SIG-M5 treated with dmso at 0.1 percent for 504 hours (cell line): ENCODE data around the gene COL20A1.

Source experiments
- DNase-seq: peaks from one replicate; lab custom pipeline; 2025; ENCODE audit not compliant: unreplicated experiment; lab: John Stamatoyannopoulos, UW

The COL20A1 gene

DNA sequence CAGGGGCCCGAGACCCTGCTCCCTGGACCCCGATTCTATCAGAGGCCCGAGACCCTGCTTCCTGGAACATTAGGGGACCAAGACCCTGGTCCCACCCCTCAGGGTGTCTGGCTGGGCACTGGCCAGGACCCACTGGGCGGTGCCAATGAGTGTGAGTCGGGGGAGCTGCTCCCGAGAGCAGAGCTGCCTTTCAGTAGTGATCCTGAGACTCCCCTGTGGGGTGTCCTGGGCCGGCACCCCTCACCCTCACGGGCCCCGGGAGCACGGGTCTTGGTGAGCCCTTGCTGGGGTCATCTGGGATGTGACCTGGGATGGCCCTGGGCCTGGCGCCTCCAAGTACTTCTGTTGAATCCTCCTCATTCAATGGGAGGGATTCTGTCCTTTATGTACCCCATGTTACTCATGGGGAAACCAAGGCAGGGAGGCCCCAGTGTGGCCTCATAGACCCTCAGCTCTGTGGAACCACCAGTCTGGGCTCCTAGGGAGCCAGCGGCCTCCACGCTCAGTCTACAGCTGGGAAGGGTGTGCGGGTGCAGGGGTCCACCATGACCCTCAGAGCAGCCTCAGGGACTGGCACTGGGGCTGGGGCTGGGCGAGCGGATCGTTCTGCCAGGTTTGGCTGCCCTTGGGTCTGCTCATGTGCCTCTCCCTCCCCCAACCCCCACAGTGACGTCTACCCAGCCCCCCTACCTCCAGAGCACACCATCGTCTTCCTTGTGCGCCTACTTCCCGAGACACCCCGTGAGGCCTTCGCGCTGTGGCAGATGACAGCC, 25.6 kb downstream of the COL20A1 start:
- DNase-seq = no peak

DNA sequence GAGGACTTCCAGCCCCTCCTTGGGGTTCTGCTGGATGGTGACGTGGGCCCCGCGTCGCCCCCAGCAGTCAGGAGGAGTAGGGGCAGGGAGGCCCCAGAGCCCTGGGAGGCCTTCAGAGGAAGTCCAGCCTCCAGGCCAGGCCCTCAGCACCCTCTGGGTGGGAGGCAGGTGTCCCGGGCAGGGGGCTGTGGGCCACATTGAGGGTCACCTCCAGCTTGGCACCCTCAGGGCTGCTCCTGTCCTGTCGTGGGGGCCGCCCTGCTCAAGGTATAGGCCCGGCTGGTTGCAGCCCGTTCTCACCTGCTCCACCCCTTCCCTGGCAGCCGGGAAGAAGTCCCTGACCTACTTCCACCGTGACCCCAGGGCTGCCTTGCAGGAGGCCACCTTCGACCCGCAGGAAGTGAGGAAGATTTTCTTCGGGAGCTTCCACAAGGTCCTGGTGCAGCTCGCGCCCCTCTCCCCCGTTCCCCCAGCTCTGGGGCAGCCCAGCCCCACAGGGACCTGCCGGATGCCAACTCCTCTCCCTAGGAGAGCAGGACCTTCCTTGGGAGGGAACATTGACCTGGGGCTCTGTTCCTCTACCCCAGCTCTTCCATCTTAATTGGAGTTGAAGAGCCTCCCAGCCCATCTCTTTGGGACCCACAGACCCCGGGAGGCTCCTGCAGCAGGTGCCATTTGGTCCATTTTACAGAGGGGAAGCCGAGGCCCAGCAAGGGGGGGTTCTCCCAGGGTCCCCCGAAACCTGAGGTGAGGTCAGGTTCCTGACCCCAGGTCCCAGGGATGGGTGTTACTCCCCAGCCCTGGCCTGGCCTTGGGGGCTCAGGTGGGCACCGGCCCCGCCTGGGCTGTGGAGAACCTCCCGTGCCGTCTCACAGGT, 26.4 kb downstream of the COL20A1 start:
- no peak for DNase-seq

DNA sequence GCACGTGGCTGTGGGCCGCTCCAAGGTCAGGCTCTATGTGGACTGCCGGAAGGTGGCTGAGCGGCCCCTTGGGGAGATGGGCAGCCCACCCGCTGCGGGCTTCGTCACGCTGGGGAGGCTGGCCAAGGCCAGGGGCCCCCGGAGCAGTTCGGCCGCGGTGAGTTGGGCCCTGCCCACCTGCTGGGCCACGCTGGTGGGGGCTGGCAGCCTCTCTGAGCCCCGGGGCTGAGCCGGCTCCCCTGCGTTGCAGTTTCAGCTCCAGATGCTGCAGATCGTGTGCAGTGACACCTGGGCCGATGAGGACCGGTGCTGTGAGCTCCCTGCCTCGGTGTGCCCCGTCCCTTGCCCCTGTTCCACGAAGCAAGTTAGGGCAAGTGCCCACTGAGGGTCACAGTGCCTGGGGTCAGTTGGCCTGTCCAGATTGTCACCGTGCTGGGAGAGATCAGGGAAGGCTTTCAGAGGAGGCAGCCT, 27.1 kb downstream of the COL20A1 start:
- DNase-seq = no peak

- DNase-seq = no peak
Observed at GRCh38 chr20:63320616-63321147, 27.7 kb downstream of the COL20A1 start.

- DNase-seq = no peak
Observed at GRCh38 chr20:63321148-63321831, 28.3 kb downstream of the COL20A1 start.

DNA sequence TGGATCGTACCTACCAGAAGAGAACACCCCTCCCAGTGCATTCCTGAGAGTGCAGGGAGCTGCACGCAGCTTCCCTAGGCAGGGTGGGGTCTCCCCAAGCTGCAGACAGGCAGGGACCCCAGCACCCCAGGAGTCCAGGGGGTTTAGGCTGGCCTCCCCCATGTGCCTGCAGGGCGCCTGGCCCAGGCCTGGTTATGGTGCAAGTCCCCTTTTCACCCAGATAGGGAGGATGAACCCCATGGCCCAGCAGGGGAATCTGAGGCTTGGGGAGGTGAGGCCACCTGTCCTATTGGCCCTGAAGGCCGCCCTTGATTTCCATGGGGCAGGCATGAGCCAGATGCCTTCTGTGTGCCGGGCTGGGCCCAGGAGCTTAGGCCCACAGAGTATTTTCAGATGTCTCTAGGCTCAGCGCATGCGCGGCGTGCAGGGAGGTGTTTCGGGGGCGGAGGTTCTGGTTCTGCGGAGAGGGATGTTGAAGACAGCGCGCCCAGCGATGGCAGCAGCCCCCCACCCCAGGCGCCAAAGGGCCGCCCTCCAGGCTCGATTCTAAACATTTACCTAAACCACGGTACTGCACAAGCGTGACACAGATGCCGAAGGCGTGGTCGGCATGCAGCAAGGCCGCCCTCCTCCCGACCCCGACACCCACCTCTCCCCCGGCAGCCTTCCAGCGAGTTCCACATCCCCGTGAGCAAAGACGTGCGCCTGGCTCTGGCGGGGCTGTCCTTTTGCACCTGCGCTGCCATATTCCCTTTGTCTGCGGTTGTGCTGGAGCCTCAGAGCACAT, 29.4 kb downstream of the COL20A1 start:
- no peak for DNase-seq

- DNase-seq = no peak
Observed at GRCh38 chr20:63322933-63323273, 29.9 kb downstream of the COL20A1 start.

DNA sequence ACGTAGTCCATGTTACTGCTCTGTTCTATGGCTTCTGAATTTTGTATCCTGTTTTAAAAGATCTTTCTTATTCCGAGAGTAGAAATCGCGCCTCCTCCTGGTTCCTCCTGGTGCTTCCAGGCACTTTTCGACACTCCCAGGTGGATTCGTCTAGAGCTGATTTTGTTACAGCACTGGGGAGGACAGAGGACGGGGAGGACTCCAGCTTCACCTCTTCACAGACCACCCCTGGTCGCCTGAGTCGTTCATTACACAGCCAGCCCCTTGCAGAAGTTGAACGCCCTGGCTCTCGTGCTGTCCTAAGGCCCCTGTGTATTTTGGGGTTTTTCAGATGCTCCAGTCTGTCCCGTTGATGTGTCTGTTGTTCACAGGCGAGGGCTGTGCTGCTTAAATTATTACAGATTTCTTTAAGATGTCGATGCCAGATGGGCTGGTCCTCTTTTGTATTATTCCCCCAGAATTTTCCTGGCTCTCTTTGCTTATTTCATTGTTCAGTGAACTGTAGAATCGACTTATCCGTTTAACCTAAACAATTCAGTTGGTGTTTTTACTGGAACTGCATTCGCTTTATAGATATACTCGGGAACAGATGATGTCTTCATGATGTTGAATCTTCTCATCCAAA, 30.5 kb downstream of the COL20A1 start:
- DNase-seq = no peak

DNA sequence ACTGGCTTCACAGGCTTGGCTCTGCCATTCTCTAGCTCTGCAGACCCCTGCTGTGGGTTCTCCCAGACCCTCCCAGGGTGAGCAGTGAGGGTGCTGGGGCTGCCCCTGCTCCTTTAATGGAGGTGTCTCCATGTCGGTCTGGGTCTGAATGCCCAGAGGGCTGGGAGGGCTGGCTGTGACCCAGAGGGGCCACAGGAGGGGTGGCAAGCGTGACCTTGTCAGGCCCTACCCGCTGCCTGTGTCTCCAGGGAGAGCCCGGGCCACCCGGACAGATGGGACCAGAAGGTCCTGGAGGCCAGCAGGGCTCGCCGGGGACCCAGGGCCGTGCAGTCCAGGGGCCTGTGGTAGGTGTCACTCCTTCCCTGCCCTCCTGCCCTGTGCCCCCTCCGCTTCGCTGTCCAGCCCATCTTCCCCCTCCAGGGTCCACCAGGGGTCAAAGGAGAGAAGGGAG, 32.1 kb downstream of the COL20A1 start:
- DNase-seq = no peak

DNA sequence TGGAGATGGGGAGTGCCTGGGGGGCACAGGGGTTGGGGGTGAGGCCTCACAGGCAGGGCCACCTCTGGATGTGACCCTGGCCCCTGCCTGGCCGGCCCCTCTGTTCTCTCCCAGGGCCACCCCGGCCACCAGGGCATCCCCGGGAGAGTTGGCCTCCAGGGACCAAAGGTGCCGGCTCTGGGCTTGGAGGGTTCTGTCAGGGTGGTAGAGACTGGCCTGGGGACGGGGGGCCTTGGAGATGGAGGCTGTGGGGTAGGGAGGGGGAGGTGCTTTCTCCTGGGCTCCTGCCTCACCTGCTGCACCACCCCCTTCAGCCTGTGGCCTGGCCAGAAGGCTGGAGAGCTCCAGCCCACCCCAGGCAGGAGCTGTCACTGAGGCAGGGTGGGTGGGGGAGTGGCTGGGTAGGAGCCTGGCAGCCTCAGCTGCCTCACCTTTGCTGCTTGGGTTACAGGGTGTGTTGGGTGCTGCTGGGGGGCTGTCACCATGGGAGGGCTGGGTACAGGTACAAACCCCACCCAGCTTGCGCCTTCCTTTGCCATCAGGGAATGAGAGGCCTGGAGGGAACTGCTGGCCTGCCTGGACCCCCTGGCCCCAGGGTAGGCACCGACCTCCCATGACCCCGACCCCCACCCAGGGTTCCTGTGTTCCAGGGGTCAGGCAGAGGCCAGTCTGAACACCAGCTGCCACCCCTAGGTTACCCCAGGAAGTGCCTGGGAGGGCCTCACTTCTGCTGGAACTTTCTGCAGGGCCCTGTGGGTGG, 32.7 kb downstream of the COL20A1 start:
- no peak for DNase-seq

DNA sequence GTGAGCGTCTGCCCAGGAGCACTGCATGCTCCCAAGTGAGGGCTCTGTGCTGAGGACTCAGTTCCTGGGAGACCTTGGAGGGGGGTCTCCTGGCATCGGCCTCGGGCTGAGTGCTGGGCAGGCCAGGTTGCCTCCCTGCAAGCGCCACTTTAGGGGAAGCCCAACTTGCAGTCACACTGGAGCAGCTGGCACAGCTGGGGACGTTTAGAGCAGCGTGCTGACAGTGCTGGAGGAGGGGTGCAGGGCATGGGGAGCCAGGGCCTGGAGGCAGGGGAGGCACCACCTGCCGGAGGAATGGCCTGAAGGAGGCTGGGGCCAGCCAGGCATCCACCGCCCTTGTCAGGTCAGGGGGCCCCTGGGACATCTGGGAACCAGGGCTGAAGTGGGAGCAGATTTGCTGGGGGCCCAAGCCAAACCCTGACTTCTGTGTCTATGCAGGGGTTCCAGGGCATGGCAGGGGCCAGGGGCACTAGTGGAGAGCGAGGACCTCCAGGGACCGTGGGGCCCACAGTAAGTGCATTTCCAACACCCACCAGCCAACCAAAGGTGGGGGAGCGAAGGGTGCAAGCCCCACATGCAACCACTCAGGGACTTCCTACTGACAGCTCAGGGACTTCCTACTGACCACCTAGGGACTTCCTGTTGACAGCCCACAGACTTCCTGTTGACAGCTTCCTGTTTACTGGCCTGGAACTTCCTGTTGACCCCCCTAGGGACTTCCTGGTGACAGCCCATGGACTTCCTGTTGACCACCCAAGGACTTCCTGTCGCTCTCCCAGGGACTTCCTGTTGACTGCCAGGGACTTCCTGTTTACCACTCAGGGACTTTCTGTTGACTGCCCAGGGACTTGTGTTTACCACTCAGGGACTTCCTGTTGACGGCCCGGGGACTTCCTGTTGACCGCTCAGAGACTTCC, 33.6 kb downstream of the COL20A1 start:
- DNase-seq = no peak

DNA sequence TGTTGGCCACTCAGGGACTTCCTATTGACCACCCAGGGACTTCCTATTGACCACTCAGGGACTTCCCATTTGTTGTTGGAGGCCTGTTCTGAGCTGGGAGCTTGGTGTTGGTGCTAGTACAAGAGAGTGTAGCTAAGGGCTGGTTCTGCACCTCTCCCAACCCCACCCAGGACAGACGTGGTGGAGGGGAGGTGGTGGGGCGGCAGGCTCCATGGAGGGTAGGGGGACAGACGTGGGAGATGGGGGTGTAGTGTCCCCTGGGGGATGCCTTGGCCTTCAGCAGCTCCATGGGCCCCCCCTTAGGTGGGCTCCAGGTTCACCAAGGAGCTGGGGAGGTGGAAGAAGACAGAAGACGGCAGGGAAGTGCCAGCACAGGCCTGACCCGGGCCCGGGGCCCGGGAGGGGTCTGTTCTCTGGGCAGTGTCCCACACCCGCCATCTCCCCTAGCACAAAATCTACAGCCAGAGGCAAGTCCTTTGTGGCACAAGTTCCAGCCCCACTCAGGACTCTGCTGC, 34.3 kb downstream of the COL20A1 start:
- DNase-seq = no peak

DNA sequence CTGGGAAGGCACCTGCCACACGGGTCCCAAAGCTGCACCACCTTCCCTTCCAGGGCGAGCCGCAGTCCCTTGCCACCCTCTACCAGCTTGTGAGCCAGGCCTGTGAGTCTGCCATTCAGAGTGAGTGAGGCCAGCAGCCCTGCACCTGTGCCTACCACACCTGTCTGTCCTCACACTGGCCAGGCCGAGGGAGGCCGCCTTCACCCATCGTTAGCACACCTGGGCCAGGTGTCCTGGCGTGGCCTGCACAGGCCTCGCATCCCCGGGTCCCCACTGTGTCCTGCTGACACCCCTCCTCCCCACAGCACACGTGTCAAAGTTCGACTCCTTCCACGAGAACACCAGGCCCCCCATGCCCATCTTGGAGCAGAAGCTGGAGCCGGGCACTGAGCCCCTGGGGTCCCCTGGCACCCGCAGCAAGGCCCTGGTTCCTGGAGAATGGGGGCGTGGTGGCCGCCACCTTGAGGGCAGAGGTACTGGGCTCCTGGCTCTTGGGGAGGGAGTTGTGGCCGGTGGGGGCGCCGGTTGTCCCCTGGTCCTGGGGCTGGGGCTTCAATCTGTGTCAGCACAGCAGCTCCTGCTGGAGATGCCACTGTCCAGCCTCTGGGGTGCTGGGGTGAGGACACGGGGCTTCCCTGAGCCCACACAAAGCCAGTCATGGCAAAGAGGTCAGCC, 35.2 kb downstream of the COL20A1 start:
- DNase-seq = no peak

- DNase-seq = no peak
Observed at GRCh38 chr20:63328718-63329275, 35.8 kb downstream of the COL20A1 start.

DNA sequence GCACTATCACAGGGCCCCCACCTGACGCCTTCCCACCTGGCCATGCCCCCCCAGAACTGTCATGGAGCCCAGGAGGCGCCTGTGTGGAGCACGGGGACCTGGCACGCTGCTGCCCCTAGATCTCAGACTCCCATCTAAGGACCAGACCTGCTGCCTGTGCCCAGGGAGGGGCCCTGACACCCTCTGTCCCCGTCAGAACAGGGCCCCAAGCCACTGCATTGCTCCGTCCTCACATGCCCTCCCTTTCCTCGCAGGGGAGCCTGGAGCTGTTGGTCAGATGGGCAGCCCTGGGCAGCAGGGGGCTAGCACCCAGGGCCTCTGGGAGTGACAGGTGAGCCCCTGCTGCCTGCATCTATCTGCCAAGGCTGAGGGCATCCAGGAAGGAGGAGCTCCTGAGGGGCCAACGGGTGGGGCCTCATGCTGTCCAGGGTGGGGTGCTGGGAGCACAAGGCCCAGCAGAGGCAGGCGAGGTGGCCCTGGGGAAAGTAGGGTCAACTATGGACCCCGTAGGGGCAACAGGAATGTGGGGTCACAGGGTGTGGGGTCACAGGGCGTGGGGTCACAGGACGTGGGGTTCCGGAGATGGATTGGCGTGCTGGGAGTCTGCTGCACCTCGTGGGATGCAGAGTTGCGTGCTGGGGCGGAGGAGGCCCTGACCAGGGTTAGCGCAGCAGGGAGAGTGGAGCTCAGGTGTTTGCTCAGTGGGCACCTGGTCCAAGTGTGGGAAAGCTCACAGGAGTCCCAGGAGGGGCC, 36.5 kb downstream of the COL20A1 start:
- DNase-seq = no peak

DNA sequence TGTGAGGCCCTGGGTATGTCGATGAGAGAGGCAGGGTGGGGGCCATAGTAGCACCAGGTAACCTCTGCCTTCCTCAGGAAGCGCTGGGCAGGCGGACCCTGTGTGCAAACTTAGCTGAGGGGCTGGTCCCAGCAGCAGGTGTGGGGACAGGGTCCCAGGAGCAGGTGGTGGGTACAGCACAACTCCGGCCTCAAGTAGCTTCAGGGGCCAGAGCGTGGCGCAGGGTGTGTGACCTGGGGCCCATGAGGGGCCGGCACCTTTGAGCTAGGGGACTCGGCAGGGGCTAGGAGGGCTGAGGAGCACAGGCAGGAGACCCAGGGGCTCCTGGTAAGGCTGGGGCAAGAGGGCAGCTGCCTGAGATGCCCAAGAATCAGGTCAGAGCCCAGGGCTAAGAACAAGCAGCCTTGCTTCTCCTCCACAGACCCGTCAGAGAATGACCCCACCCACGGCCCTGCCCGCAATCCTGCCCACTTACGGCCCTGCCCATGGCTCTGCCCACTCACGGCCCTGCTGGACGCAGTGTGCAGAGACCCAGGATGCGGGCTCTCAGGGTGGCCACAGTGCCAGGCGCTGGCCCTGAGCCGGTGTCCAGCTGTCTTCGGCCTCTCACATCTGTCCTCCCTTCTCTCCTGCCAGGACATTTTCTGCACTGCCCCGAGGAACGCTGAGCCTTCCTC, 37.2 kb downstream of the COL20A1 start:
- DNase-seq = no peak
